GM19463 (cell line): ENCODE results near the gene PIK3C3.

ENCODE experiments used
- ATAC-seq: cut with Tn5 transposase; IDR thresholded peaks from one replicate; pipeline ENCODE4 v1.9.1; 2021; ENCODE audit warnings: mild to moderate bottlenecking, moderate library complexity; ENCODE audit not compliant: unreplicated experiment

PIK3C3 gene

DNA sequence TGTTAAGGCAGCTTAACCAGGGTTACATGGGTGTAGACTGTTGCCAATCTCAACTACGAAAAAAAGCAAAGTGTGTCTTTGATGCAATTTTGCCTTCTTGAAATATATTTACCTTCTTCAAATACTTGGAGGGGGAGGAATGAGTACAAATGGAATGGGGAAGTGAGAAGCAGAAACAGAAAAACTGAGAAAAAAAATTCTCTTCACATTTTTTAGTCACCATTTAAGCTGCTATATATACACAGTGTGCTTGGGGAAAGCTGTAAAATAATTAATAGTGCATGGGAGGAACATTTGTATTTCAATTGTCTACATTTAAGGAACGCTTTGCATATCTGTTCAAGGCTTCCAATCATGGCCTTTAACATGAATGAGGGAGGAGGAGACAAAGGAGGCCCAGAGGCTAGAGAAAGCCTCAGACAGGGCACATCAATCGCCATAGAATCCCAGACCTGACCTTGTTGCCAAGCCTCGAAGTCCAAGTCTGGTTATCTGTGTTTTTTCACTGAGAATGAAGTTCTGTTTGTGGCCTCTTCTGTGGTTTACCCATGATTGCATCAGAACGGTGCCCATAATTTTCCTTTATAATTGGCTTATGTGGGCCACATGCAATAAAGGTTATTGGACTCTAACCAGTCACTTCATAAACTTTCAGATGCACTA is 158.6 kb downstream of the PIK3C3 start:
- peak; percentile 49 for ATAC-seq

DNA sequence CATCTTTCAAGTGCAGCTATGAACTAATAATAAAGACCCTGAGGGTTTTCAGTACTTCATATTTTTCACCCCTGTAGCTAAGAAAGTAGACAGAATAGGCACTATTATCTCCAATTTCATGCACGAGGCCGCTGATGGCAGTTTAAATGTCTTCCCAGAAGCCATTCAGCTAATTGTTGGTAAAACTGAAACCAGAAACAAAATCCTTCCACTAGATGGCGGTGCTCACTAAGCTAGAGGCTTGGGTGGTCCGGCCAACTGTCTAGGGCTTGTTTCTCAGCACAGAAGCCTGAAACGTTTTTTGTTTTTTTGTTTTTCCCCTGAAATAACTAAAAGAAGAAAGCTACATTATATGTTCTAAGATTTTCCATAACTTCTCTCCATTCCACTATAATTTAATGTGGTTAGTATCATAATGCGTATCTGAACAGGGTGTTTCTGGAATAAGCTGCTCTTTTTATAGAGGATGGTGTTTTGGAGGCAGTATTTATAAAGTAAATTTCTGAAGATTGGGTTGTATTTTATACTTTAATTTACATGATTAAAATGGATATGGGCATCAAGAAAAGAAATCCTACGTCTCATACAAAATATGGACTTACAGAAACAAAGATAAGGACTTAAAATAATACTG is 159.4 kb downstream of the PIK3C3 start:
- ATAC-seq = peak; percentile 84

DNA sequence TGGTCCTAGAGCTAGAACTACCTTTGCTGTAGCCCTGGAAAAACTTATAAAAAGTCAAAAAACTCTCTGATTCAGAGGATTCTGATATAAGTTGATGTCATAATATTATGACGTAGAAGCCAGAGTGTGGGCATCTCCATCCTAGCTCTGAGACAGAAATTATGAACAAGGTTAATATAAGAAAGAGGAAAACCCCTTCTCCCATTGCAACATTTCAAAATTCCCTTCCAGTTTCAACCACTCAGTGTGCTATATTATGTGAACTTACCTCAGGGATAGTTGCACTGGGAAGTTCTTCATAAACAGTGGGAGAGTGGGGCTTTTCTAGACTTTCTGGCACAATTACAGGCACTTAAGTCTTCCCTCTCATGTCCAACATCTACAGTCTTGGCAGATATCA is 171.6 kb downstream of the PIK3C3 start:
- no peak for ATAC-seq

DNA sequence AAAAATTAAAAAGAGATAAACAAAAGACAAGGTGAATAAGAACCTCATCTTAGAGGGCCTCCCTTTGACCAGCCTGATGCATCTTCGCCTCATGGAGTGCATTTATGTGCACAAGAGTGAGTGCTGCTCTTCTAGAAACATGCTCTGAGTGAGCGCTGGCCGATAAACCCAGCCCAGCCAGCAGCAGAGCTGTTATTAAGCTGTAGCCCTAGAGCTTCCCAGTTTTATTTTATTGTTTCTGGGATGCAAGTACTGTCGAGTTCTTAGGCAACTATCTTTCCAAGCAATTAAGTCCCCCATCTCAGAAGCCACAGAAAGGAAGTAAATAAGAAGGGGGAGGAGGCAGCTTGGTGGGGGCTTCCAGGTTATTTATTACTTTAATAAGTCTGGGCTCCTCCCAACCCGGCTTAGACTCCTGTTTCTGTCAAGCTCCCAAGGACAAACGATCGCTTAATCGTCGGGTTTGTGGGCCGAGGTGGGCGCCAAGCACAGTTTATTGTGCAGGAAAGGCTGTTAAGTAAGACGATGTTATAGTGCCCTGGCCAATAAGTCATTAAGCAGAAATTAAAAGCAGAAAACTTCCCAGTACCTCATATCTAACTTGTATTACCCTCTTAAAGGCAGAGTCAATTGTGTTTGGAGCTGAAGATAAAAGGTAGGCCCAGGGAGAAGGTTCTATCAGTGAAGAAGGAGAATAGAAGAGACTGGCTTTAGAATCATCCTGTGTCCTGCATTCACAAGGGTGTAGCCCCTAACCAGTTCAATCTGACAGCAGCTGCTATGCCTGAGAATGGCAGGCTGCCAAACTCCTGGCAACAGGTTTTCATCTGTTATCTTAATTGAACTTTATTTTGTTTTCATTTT is 176.3 kb downstream of the PIK3C3 start:
- no peak for ATAC-seq

DNA sequence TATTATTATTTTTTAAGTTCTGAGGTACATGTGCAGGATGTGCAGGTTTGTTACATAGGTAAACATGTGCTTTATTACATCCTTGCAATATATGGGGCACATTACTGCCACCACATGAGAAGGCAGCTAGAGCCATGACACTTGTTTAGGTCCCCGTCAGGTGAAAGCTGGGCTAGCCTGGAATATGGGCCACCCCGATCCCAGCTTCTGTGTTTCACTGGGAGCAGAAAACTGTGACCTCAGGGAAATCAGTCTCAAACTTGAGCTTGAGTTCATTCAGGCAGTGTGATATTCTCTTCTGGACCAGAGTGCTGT is 176.9 kb downstream of the PIK3C3 start:
- no peak for ATAC-seq
